GM18858 (cell line): ENCODE measurements around the gene RCC2.

Experiments used
- ATAC-seq: cut with Tn5 transposase; IDR thresholded peaks from one replicate; pipeline ENCODE4 v1.9.1; 2021; ENCODE audit not compliant: unreplicated experiment

RCC2 gene

GRCh38 chr1:17447501-17447992, 8.1 kb upstream of the RCC2 start:
- ATAC-seq: no peak

GRCh38 chr1:17442841-17443240, 3.4 kb upstream of the RCC2 start:
- ATAC-seq: no peak

GRCh38 chr1:17441993-17442357, 2.5 kb upstream of the RCC2 start:
- ATAC-seq: no peak

DNA sequence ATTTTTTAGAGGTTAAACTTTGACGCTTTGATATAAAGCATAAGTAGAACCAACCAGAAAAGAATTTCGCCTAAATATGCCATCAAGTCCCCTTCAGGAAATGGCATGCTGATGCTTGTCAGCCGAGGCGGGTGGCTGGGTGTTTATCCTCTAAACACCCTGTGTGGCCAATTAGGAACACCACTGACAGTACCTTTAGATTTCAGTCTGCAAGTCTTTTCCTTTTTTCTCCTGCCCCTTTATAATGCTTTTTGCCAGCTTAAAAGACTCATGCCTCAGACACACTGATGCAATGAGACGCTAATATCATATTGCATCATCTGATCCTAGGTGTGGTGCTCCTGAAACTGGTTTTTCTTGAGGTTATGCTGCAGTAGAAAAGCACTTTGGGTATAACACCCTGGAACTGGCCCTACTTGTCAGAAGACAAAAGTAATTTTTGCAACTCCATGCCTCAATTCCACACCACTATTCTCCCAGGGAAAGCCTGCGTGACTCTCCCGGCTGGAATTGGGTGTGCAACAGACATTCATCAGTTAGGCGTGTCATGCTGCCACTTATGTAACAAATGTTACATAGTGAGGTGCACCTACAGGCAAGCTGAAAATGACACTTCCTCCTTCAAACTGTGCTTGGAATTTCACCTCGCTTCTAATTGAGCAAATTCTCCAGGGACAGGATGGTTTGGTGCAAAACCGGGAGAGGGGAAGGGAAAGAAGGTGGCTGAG, 2.0 kb upstream of the RCC2 start:
- ATAC-seq: no peak

- ATAC-seq: no peak
Observed at GRCh38 chr1:17440827-17441168, 1.3 kb upstream of the RCC2 start.

GRCh38 chr1:17440074-17440826, 773 bp upstream of the RCC2 start:
- no peak for ATAC-seq

DNA sequence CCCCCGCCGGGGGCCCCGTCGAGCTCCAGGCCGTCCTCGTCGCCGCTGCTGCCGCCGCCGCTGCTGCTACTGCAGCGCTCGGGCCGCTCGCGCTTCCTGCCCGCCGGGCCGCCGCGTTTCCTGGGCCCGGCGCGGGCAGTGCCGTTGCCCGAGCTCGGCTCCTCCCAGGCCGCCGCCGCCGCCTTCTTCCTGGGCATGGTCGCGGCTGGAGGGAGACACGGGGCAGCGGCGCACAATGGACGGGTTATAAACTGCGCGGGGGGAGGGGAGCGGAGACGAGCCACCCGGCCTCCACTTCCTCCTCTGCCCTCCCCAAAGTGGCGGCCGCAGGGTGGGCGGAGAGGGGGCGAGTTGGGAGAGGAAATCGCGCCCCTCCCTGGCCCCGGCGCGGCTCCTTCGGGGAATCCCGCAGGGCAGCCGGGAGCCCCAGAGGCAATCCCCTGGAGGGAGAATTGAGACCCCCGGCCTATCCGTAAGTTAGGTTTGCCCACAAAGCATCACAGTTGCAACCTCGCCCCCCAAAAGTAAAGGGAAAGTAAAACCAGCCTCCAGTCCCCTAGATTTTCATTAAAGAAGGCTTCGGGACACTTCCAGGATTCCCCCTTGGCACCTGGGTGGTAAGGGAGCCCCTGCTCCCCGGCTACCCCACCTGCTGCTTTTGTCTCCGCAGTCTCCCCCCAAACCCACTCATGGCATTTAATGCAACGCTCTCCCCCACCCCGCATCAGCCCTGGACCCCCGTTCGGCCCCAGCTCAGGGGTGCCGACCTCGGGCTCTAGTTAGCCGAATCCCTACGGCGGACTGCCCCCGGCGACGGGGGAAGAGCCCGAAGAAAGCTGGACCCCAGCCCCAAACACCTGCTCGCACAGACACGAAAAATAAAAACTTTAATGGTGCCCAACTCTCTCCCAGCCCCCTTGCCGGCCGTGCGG, 893 bp downstream of the RCC2 start:
- ATAC-seq: no peak

GRCh38 chr1:17437580-17438317, 1.7 kb downstream of the RCC2 start:
- no peak for ATAC-seq

GRCh38 chr1:17437260-17437579, 2.3 kb downstream of the RCC2 start:
- no peak for ATAC-seq

GRCh38 chr1:17436380-17437174, 2.9 kb downstream of the RCC2 start:
- ATAC-seq: no peak

GRCh38 chr1:17434601-17435000, 4.9 kb downstream of the RCC2 start:
- no peak for ATAC-seq

DNA sequence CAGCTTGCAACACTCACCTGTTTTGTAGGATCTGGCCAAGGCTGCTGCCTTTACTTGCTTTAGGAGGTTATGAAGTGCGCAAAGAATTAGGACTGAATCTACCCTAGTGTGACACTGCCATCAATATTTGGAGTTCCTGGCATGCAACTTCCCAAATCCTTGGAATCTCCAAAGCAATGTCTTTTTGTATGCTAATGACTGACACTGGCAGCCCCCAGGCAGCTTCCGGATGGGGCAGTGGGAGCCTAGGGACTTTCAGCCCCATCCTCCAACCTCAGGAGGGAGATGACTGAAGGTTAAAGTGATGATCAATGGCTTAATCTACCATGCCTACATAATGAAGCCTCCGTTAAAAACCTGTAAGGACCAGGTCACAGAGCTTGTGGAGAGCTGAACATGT, 5.5 kb downstream of the RCC2 start:
- ATAC-seq: no peak

DNA sequence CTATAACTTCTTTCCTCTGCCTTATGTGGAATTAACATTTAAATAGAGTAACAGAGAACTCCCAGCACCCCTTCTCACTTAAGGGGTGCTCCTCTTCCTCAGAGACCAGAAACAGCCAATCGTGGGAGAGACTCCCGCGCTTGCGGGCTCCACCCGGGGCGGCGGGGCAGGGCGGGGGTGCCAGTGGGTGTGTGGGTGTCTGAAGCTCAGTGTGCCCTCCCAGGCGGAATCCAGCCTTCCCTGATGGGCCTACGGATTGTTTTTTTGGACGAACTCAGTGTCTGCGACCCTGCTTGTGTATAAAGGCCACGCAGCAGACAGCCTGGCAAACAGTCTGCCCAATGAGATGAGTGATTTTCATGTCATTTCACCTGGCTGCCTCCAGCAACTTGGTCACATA, 6.2 kb downstream of the RCC2 start:
- ATAC-seq: no peak

GRCh38 chr1:17432412-17432811, 7.1 kb downstream of the RCC2 start:
- ATAC-seq: no peak

DNA sequence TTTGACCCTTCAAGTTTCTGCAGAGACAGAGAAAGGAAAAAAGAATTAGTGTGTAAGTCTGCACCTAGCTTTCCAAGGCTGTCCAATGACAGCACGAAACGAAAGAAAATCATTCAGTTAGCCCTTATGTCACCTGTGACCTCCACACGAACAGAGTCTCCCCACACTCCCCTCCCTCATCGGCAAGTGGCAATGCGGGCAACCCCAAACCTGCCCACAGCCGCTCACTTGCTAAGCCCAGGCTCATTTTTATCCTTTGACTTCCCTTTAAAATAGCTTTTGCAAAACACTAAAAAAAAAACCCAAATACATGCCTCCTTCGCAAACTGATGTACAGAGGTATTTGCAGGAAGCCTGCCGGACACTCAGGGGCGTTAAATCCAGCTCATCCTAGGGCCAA, 10.3 kb downstream of the RCC2 start:
- ATAC-seq: no peak

DNA sequence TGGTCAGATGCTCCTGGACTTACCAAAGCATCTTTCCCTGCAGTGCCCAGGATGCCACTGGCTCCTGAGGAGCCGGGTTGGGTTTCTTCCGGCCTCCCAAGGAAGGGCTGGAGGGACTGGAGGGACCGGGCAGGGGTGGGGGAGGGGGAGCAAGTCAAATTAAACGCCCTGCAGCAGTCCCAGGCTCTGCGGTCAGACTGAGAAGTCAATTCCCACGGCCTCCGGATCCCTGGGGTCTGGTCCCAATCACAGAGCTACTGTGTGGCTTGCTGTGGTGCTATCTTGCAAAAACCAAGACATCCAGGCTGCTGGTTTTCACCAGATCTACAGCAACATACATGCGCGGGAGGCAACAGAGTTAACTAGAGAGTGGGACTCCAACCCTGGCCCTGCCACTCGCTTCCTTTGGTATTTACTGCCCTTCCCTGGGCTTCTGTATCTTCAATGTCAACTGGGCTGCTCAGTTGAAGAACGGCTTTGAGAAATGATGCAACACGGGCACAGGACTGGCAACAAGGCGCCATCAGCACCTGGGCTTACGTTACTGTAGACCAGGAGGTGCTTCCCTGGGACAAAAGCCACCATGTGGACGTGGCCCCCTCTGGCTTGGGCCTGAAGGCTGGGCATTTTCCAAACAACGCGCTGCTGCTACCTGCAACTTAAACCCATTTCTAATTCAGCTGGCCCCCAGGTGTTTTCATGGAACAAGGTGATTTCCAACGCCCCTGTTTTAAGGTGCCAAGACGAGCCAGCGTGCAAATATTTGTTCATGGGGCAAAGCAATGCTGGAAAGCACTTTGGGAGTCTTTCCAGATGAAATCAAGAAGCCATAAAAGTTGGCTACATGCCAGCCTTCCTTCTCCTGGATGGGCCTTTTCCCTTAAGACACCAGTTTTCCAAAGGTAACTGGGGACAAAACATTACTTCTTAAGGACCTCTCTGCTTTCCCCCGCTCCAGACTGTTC, 11.5 kb downstream of the RCC2 start:
- no peak for ATAC-seq

DNA sequence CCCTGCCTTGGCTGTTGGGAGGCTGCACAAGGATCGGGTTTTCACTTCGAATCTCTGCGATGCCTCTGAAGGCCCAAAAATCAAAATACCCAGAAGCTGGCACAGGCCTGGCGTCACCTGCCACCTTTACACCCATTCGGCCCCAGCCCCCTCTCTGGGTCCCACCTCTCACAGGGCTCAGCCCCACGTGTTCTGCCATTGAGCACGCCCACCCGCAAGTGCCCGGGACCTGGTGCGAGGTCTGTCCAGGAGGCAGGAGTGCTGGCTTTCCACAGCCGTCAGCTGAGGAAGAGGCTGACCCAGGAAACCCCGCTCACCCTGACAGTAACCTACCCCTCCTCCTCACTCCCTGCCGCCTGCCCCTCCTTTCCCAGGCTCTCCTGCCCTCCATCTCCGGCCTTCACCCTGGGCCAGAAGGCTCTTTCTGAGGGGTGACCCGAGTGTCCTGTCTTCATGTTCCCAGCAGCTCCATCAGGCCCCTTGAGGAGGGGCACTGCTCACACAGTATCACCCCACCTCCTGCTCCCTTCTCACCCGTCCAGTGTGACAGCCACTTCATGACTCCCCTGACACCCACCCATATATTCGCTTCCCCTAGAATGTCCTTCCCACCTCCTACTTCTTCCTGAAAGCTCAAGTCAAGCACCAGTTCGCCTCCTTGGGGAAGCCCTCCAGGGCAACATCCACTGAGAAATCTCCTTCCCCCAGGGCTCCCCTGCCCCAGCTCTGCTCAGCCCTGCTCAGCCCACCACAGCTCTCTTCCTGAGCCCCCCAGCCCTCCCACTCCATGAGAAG, 13.5 kb downstream of the RCC2 start:
- ATAC-seq: no peak

- ATAC-seq: no peak
Observed at GRCh38 chr1:17423781-17424245, 15.7 kb downstream of the RCC2 start.
